Endothelial cell of umbilical vein (primary cell): ENCODE measurements around the gene STIM1. TPM values are rescaled to one million over a fixed set of nuclear protein-coding genes. Genes with fewer than 3 reads are reported as not detected.

Experiments
- BruUV-seq: library from RNA; stranded (reverse); fragments of 400-500 nt; replicated peaks from 2 replicates; lab custom pipeline; 2021; lab: Mats Ljungman, UMichigan
- CTCF ChIA-PET: fragments of 300-600, 350-600 bp; sonication (Branson Sonifier 250); formaldehyde crosslinking; loops from one replicate; lab custom pipeline; 2021; ENCODE audit warnings: antibody characterized with exemption, inconsistent platforms; lab: Charles Lee
- POLR2A ChIA-PET: fragments of 300-600, 350-600 bp; sonication (Branson Sonifier 250); formaldehyde crosslinking; loops from one replicate; lab custom pipeline; 2021; ENCODE audit warnings: antibody characterized with exemption, inconsistent platforms; lab: Charles Lee
- DNase-seq: peaks from one replicate; pipeline ENCODE4 v3.0.0-alpha.2; 2011; ENCODE audit warnings: low read depth, low spot score
- FAIRE-seq: peaks from 2 replicates; lab custom pipeline; 2011; peaks lifted over from hg19 to GRCh38; lab: Jason Lieb, UNC
- H2AFZ ChIP-seq: 2 replicates; pipeline ENCODE4 v1.6.0; 2012; ENCODE audit warnings: low read depth, low read length, control low read depth, inconsistent platforms
- H3K27ac ChIP-seq: 2 replicates; pipeline ENCODE4 v1.5.1; 2011; ENCODE audit warnings: low read depth, mild to moderate bottlenecking, control low read depth, low read length, moderate library complexity; ENCODE audit not compliant: insufficient read depth
- H3K27me3 ChIP-seq, 2 experiments: 2 replicates each; pipeline versions ENCODE4 v1.6.0 to v1.6.1; 2011; ENCODE audit warnings: low read length in 2 of 2, mixed read lengths in 1 of 2; ENCODE audit not compliant: control insufficient read depth in 2 of 2, insufficient read depth in 2 of 2
- H3K36me3 ChIP-seq, 2 experiments: 2 replicates in 1 of 2; 3 replicates in 1 of 2; pipeline ENCODE4 v1.5.1; 2011; ENCODE audit warnings: low read length in 2 of 2, mild to moderate bottlenecking in 1 of 2, moderate library complexity in 1 of 2; ENCODE audit not compliant: control insufficient read depth in 2 of 2, insufficient read depth in 2 of 2; ENCODE audit errors: extremely low read depth in 1 of 2
- H3K4me1 ChIP-seq: 3 replicates; pipeline ENCODE4 v1.5.1; 2011; ENCODE audit warnings: mild to moderate bottlenecking, low read length; ENCODE audit not compliant: control insufficient read depth, insufficient read depth; ENCODE audit errors: extremely low read depth
- H3K4me2 ChIP-seq: 2 replicates; pipeline ENCODE4 v1.6.1; 2011; ENCODE audit warnings: low read length, control low read depth, mixed read lengths; ENCODE audit not compliant: insufficient read depth
- H3K4me3 ChIP-seq, 3 experiments: fragments of 200-600 bp in 1 of 3; sonication (generic), shearing (Covaris generic) in 1 of 3; replicated peaks in 1 of 3; 2 replicates each; pipeline ENCODE4 v1.5.1; 2011 to 2016; ENCODE audit warnings: control low read depth in 3 of 3, low read length in 3 of 3, mild to moderate bottlenecking in 2 of 3, inconsistent platforms in 1 of 3, low read depth in 1 of 3, moderate library complexity in 1 of 3; ENCODE audit not compliant: insufficient read depth in 1 of 3
- H3K79me2 ChIP-seq: 2 replicates; pipeline ENCODE4 v1.6.0; 2012; ENCODE audit warnings: low read length, inconsistent platforms; ENCODE audit not compliant: control insufficient read depth, insufficient read depth
- H3K9ac ChIP-seq: replicated peaks from 2 replicates; pipeline ENCODE3; 2011; ENCODE audit warnings: low read length, control low read depth; ENCODE audit not compliant: insufficient read depth; ENCODE audit errors: extremely low read depth
- H3K9me1 ChIP-seq: replicated peaks from 3 replicates; pipeline ENCODE4 v1.6.0; 2011; ENCODE audit warnings: mild to moderate bottlenecking, low read length; ENCODE audit not compliant: control insufficient read depth, insufficient read depth; ENCODE audit errors: extremely low read depth
- H3K9me3 ChIP-seq: replicated peaks from 2 replicates; pipeline ENCODE4 v1.5.1; 2012; ENCODE audit warnings: low read length, inconsistent platforms; ENCODE audit not compliant: control insufficient read depth, insufficient read depth
- H4K20me1 ChIP-seq: replicated peaks from 2 replicates; pipeline ENCODE3; 2011; ENCODE audit warnings: mild to moderate bottlenecking, low read length; ENCODE audit not compliant: control insufficient read depth, insufficient read depth; ENCODE audit errors: extremely low read depth
- CTCF ChIP-seq, 2 donors: IDR thresholded peaks; 1 replicate in 1 of 2; 2 replicates in 1 of 2; pipeline ENCODE4 v1.5.1; 2011; ENCODE audit warnings: low read length in 2 of 2, mild to moderate bottlenecking in 2 of 2, moderate library complexity in 2 of 2, control low read depth in 1 of 2, inconsistent platforms in 1 of 2, low read depth in 1 of 2; ENCODE audit not compliant: insufficient read depth in 1 of 2; ENCODE audit errors: extremely low read depth in 1 of 2
- EZH2 ChIP-seq: IDR thresholded peaks from 2 replicates; pipeline ENCODE4 v1.6.1; 2012; ENCODE audit warnings: borderline replicate concordance, low read depth, mild to moderate bottlenecking, moderate library complexity, low read length, inconsistent platforms; ENCODE audit not compliant: severe bottlenecking
- FOS ChIP-seq: IDR thresholded peaks from 2 replicates; pipeline ENCODE4 v1.6.1; 2011; ENCODE audit warnings: mild to moderate bottlenecking, low read length, moderate library complexity, borderline replicate concordance; ENCODE audit not compliant: insufficient read depth
- GATA2 ChIP-seq: IDR thresholded peaks from 2 replicates; pipeline ENCODE4 v1.7.0; 2011; ENCODE audit warnings: low read depth, mild to moderate bottlenecking, moderate library complexity, mixed read lengths, low read length; ENCODE audit not compliant: insufficient read length, insufficient read depth
- JUN ChIP-seq: IDR thresholded peaks from 2 replicates; pipeline ENCODE4 v1.6.1; 2011; ENCODE audit warnings: borderline replicate concordance, low read depth; ENCODE audit not compliant: insufficient read length, insufficient read depth
- MAX ChIP-seq: IDR thresholded peaks from 2 replicates; pipeline ENCODE4 v1.6.1; 2011; ENCODE audit not compliant: insufficient read depth, insufficient read length
- MYC ChIP-seq: IDR thresholded peaks from one replicate; pipeline ENCODE4 v1.6.1; 2011; ENCODE audit warnings: mild to moderate bottlenecking, low read depth, low read length
- POLR2A ChIP-seq: IDR thresholded peaks from 2 replicates; pipeline ENCODE4 v1.6.1; 2012; ENCODE audit warnings: low read depth, mild to moderate bottlenecking, control low read depth, low read length
- POLR2AphosphoS5 ChIP-seq: IDR thresholded peaks from 2 replicates; pipeline ENCODE4 v1.6.1; 2012; ENCODE audit warnings: low read depth, mild to moderate bottlenecking, control low read depth, low read length, moderate library complexity; ENCODE audit not compliant: insufficient read depth
- dilution Hi-C: fragments of 300-500 bp; cut with MboI; formaldehyde crosslinking; loops from one replicate; pipeline ENCODE4 v1.15.0; 2019; ENCODE audit warnings: low sequenced_read_pairs; ENCODE audit not compliant: extremely low pct_ligation_motif_present
- intact Hi-C: fragments of 100-400 bp; cut with micrococcal nuclease; formaldehyde crosslinking; loops from one replicate; pipeline ENCODE4 v1.10.0; 2022
- polyA plus RNA-seq, 4 experiments: library from polyadenylated mRNA; depleted of rRNA in 3 of 4; stranded (reverse) in 3 of 4; unstranded in 1 of 4; fragments of >200 nt; gene quantifications; 2 replicates each; pipeline versions ENCODE4 v1.2.1 to v1.2.3, GENCODE V29; 2011 to 2012; ENCODE audit warnings: missing spikeins in 1 of 4
- total RNA-seq: library from RNA; stranded (reverse); gene quantifications from 2 replicates; pipeline ENCODE4 v1.2.3, GENCODE V29; 2021

The STIM1 gene
- total and polyA plus RNA-seq, 2 donors (not counting 3 experiments of a cell fraction or from before 2014, with no cell fraction given) = 32.7 to 33.4 TPM

DNA sequence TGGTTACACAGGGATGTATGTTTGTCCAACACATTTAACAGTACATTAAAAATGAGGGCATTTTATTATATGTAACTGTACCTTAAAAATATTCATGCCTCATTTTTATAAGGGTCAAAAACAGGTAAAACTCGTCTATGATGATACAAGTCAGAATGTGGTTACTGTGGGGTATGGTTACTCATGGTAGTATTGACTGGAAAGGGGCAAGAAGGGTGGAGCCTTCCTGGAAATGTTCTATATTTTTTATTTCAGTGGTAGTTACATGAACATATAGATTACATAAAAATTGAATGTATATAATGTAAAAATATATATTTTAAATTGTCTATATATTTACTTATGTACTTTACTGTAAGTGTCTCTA lies 99.8 kb downstream of the STIM1 start:
- H3K4me3 ChIP-seq = no peak overlapping the region
- DNase-seq = no peak
- ChIA-PET CTCF (interaction anchor here (1.2 to 2.2 kb wide), 2 partner anchors 101 to 106 kb away, joined by 4 to 9 read pairs; partner anchors contain the start of gene STIM1), POLR2A (no interaction called here)
- H3K27ac ChIP-seq = no peak overlapping the region
- no peaks in the 10 kb centered on the region for H3K9me3 ChIP-seq
- dilution Hi-C loops (no loop called here), intact Hi-C loops (no loop called here)
- BruUV-seq = no TSS peak
- no peaks in the 10 kb centered on the region for H3K9me1 ChIP-seq
- H3K36me3 ChIP-seq = no peaks in the 10 kb centered on the region
- no peak for FAIRE-seq
- no peaks in the 10 kb centered on the region for H3K4me1 ChIP-seq
- no peaks in the 10 kb centered on the region for H3K27me3 ChIP-seq
- H4K20me1 ChIP-seq = no peaks in the 10 kb centered on the region
- H3K79me2 ChIP-seq = no peaks in the 10 kb centered on the region
- no peak overlapping the region for H3K9ac ChIP-seq
- TF ChIP-seq FOS (no peak), MYC (no peak), EZH2 (no peak), MAX (no peak), POLR2A (no peak), GATA2 (no peak), POLR2AphosphoS5 (no peak), CTCF (IDR thresholded peaks at IDR 0.05; ENCODE audit: extremely low read depth in 1 of 2, insufficient read depth in 1 of 2, low read depth in 1 of 2, low read length in 2 of 2) (no peak), JUN (no peak)
- no peak overlapping the region for H2AFZ ChIP-seq
- no peak overlapping the region for H3K4me2 ChIP-seq
